Upper lobe of right lung (tissue), 1 donor: ENCODE data around the gene ATXN7. TPM values are rescaled to one million over a fixed set of nuclear protein-coding genes. Genes with fewer than 3 reads are reported as not detected.

ENCODE experiments used
- ATAC-seq: fragments of 200-7000 bp; cut with Tn5 transposase; one replicate; pipeline ENCODE4 v1.9.1; 2020; ENCODE audit warnings: mild to moderate bottlenecking, moderate library complexity
- DNase-seq: peaks from one replicate; pipeline ENCODE4 v3.0.0-alpha.2; 2020
- H3K27ac ChIP-seq: fragments of 200-600 bp; one replicate; pipeline ENCODE4 v1.8.0; 2022
- H3K27me3 ChIP-seq: fragments of 200-600 bp; one replicate; pipeline ENCODE4 v1.8.0; 2022; ENCODE audit warnings: mild to moderate bottlenecking
- H3K36me3 ChIP-seq: fragments of 200-600 bp; one replicate; pipeline ENCODE4 v1.8.0; 2022
- H3K4me1 ChIP-seq: fragments of 200-600 bp; one replicate; pipeline ENCODE4 v1.8.0; 2022
- H3K4me3 ChIP-seq: fragments of 200-600 bp; one replicate; pipeline ENCODE4 v1.8.0; 2022; ENCODE audit warnings: mild to moderate bottlenecking
- H3K9me3 ChIP-seq: fragments of 200-600 bp; one replicate; pipeline ENCODE4 v1.8.0; 2022
- intact Hi-C: fragments of 100-400 bp; cut with DNase I; formaldehyde crosslinking; loops from one replicate; pipeline ENCODE4 v1.11.0; 2022
- total RNA-seq: library from RNA; stranded (reverse); fragmentation: NEBNext Ultra II Directional; extraction: Animal tissue kit (Norgen Biotek cat#: 25700); gene quantifications from one replicate; pipeline ENCODE4 v1.2.1, GENCODE V29; 2021
- TF ChIP-seq, protein P1 (sequence below): fragments of 200-600 bp; IDR thresholded peaks from one replicate; pipeline ENCODE4 v1.8.0; 2022; ENCODE audit warnings: antibody characterized with exemption
- donor health status: DM: no; HTN: yes; CAD: no; lungs with severe emphysema.

Gene ATXN7
- total RNA-seq, 1 donor from 2014 or later, result 35.5 TPM

DNA sequence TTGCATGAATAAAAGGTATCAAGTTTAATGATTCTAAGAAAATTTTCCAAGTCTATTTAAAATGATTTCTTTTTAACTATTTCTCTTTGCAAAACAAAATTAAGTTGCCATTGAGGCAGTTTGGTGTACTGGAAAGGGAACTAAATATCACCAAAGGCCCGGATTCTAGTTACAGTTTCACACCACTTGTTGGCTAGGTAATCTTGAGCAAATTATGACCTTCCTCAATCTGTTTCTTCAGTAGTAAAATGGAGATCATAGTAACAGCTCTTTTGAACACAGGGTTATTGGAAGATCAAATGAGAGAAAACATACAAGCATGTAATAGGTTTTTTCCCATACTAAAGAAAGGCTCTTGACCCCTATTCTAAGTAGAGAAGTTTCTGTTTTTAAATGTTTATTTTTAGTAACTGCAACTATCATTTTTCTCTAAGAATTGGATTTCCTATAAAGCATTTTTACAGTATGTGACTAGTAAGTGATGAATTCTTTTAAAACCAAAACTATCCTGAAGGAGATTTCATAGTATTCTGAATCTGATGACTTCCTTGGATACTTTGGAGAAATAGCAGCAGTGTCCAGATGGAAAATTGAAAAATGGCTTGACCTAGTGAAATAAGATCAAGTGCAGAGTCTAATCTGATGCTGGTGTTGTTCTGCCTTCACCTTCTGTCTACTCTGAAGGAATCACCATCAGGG lies 32.8 kb downstream of the ATXN7 start:
- no peak for ATAC-seq
- intact Hi-C loops, result no loop called here

DNA sequence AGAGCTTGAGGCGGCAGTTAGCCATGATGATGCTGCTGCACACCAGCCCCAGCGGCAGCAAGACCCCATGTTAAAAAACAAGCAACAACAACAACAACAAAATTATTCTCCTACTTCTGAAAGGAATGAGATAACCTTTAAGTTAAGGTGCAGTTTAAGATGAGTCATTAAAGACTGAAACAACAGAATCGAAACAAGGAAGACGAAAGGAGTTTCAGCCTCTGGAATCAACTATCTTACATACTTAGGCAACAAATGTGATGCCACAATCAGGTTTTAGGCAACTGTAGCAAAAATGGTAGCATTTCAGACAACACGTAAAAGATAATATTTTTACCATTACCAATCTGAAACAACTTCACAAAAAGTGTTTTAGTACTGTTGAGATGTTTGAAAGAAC lies 36.3 kb downstream of the ATXN7 start:
- H3K9me3 ChIP-seq, result no peaks in the 10 kb centered on the region
- H3K36me3 ChIP-seq, result peaks cover 16% of the 10 kb centered on the region
- H3K27me3 ChIP-seq, result no peaks in the 10 kb centered on the region
- H3K4me3 ChIP-seq, result no peak overlapping the region
- ATAC-seq (no peak), DNase-seq (no peak)
- H3K4me1 ChIP-seq, result peaks cover 9% of the 10 kb centered on the region
- intact Hi-C loops, result no loop called here
- H3K27ac ChIP-seq, result no peak overlapping the region
- TF ChIP-seq, protein P1, sequence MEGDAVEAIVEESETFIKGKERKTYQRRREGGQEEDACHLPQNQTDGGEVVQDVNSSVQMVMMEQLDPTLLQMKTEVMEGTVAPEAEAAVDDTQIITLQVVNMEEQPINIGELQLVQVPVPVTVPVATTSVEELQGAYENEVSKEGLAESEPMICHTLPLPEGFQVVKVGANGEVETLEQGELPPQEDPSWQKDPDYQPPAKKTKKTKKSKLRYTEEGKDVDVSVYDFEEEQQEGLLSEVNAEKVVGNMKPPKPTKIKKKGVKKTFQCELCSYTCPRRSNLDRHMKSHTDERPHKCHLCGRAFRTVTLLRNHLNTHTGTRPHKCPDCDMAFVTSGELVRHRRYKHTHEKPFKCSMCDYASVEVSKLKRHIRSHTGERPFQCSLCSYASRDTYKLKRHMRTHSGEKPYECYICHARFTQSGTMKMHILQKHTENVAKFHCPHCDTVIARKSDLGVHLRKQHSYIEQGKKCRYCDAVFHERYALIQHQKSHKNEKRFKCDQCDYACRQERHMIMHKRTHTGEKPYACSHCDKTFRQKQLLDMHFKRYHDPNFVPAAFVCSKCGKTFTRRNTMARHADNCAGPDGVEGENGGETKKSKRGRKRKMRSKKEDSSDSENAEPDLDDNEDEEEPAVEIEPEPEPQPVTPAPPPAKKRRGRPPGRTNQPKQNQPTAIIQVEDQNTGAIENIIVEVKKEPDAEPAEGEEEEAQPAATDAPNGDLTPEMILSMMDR, result no peak

More for the DNA sequence above, 32.8 kb downstream of the ATXN7 start:
- Histone ChIP-seq H3K36me3 (peaks cover 16% of the 10 kb centered on the region), H3K9me3 (no peaks in the 10 kb centered on the region), H3K4me1 (peaks cover 9% of the 10 kb centered on the region), H3K4me3 (no peak overlapping the region), H3K27ac (no peak overlapping the region), H3K27me3 (no peaks in the 10 kb centered on the region)
- TF ChIP-seq, protein P1, result no peak
- no peak for DNase-seq

DNA sequence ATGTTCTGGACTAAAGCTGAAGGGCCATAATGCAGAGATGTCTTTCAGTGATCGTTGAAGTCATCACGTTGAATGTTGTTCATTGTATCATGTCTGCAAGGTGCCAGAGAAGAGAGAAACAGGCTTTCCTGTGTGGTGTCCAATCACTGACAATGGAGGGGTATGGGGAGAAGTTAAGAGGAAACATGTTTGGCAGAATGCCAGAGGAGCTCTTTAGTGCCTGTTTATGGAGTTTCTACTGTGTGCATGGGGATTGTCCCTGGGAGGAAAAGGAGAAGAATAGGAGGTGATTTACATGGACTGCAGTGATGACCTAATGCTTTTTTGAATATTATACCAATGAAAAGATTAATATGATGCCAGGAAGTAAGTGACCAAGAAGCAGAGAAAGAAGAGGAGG lies 36.8 kb downstream of the ATXN7 start:
- no peak for ATAC-seq
- Histone ChIP-seq H3K36me3 (peaks cover 16% of the 10 kb centered on the region), H3K27me3 (no peaks in the 10 kb centered on the region), H3K4me1 (peaks cover 9% of the 10 kb centered on the region), H3K9me3 (no peaks in the 10 kb centered on the region), H3K27ac (no peak overlapping the region), H3K4me3 (no peak overlapping the region)
- no peak for DNase-seq
- intact Hi-C loops, result no loop called here
- TF ChIP-seq, protein P1, result no peak

DNA sequence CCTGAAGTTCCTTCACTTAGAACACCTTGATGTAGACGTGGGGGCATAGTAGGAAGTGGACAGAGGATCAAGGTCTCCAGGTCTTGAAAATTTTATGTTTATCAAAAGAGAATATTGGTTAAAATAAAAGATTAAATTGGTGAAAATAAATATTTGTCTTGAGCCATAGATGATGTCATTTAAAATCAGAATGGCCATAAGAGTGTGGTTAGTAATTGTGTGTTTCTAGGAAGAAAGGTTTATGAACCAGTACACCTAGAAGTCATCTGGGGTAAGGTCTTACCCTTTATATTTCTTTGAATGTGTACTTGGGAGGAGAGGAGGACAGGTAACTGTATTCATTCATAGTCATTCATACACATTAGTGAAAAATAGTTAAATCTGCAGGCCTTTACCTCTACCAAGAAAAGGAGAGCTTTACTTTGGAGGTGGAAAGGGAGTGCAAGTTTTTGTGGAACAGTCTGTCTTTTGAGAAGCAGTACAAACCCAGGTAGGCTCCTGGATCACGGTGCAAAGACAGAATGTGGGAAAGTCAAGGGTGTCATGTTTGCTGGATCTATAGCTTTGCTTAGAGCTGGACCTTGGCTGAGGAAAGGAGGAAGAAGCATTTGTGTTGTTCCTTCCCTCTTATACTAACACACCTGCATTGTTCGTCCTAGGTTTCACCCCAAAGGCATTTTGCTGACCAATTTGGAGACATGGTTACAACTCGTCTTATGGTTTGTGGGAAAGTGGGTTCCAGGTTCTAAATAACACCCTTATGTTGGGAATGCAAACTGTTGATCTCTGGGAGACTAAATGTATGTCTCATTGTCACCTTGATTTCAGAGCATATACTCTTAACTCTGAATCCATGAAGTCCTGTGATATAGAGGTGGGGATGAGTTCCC lies 42.3 kb downstream of the ATXN7 start:
- TF ChIP-seq, protein P1, result no peak
- H3K4me3 ChIP-seq, result no peak overlapping the region
- H3K36me3 ChIP-seq, result no peaks in the 10 kb centered on the region
- no peaks in the 10 kb centered on the region for H3K9me3 ChIP-seq
- no peaks in the 10 kb centered on the region for H3K27me3 ChIP-seq
- peaks cover 7% of the 10 kb centered on the region for H3K4me1 ChIP-seq
- H3K27ac ChIP-seq, result no peak overlapping the region
- no peak for DNase-seq
- no peak for ATAC-seq
- intact Hi-C loops, result no loop called here

DNA sequence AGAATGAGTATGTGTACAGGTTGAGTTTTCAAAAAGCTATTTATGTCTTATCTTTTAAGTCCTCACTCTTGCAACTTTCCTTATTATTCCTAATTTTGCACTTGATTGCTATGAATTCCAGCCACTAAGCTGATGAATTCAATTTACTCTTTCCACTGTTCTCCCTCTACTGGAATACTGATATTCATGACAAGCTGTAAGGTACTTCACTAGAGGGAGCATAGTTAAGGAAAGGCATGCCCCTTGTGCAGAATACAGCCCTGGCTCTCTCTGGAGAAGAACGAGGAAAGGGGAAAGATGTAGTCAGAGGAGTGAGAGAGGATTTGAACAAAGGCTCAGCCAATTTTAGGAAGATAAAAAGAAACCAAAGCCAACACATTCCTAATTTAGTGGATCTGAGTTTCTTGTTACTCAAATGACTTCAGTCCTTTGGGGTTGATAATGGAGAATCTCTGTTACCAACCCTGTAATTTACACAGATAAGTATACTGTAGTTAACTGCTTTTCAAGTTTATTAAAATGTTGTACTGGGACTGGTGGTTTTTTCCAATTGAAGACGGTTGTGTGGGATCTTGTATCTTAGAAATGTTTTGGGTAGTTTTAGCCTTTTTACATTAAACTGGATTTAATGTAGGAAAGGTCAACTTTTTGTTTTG lies 44.5 kb downstream of the ATXN7 start:
- ATAC-seq, result no peak
- intact Hi-C loops, result no loop called here
- no peak for DNase-seq
- Histone ChIP-seq H3K4me1 (peaks cover 13% of the 10 kb centered on the region), H3K27me3 (no peaks in the 10 kb centered on the region), H3K9me3 (no peaks in the 10 kb centered on the region), H3K36me3 (no peaks in the 10 kb centered on the region), H3K4me3 (no peak overlapping the region), H3K27ac (no peak overlapping the region)
- TF ChIP-seq, protein P1, result no peak
